Islet precursor cell (in vitro differentiated cells): ENCODE measurements around the gene FAM76B.

ENCODE experiments used
- DNase-seq: peaks from one replicate; pipeline ENCODE4 v3.0.0-alpha.2; 2018

FAM76B gene

DNA sequence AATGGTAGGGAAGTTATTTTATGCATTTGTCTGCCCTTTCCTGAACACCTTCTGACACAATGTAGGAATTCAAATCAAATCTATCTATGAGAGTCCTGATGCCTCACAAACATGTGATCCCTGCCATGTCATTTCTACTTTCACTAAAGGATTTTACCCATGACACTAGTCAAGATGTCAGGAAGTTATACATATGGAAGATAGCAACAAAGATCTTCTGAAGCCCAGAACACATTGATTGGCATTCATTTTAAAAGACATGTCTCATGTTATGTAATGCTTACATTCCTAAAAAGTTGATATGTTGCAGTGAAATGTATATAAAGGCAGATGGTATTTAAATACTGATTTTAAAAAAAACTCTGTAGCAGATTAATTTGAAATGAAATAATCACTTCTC lies 61.5 kb downstream of the FAM76B start:
- DNase-seq, result no peak

GRCh38 chr11:95727620-95728019 lies 62.0 kb downstream of the FAM76B start:
- no peak for DNase-seq

- DNase-seq, result no peak
Measured at GRCh38 chr11:95727111-95727510, 62.5 kb downstream of the FAM76B start.

- DNase-seq, result no peak
Measured at GRCh38 chr11:95725196-95725595, 64.4 kb downstream of the FAM76B start.

DNA sequence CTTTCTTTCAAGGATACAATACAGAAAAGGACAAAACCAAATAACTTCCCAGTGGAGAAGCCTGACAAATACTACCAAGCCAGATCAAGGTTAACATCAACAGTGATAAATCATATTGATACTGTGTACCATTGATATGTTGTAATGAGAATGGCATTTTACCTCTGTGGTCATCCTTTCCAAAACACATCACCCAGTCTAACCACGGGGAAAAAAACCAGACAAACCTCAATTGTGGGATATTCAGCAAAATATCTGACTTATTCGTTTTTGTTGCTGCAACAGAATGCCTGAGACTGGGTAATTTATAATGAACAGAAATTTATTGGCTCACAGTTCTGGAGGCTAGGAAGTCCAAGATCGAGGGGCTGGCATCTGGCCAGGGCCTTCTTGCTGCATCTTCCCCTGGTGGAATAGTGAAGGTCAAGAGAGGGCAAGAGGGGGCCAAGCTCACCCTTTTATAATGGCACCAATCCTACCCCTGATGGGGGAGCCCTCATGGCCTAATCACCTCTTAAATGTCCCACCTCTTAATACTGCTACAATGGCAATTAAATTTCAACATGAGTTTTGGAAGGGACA lies 66.1 kb downstream of the FAM76B start:
- DNase-seq, result no peak

- no peak for DNase-seq
Measured at GRCh38 chr11:95720195-95720594, 69.4 kb downstream of the FAM76B start.
